HCT116 (cell line): Measurements from ENCODE around the gene RBM38. TPM values are rescaled to one million over a fixed set of nuclear protein-coding genes. Genes with fewer than 3 reads are reported as not detected.

Source experiments
- ATAC-seq: fragments of 200-7000 bp; cut with Tn5 transposase; 2 replicates; pipeline ENCODE4 v1.9.1; 2020; ENCODE audit warnings: mild to moderate bottlenecking, moderate library complexity
- BruUV-seq: library from RNA; stranded (reverse); fragments of 400-500 nt; replicated peaks from 2 replicates; lab custom pipeline; 2021; lab: Mats Ljungman, UMichigan
- CTCF ChIA-PET: fragments of 300-600 bp; sonication (Branson Sonifier 250); formaldehyde crosslinking; loops from one replicate; lab custom pipeline; 2021; ENCODE audit warnings: antibody characterized with exemption; lab: Charles Lee
- POLR2A ChIA-PET: fragments of 300-600, 350-600 bp; sonication (Branson Sonifier 250); formaldehyde crosslinking; loops from one replicate; lab custom pipeline; 2021; ENCODE audit warnings: antibody characterized with exemption; lab: Charles Lee
- RAD21 ChIA-PET, 2 experiments: fragments of 300-600 bp; sonication (Branson Sonifier 250); formaldehyde crosslinking; loops; one replicate each; lab custom pipeline; 2023; ENCODE audit warnings: low total read pairs in 2 of 2; ENCODE audit not compliant: uncharacterized antibody in 2 of 2, unreplicated experiment in 2 of 2, low non-redundant PET in 1 of 2; lab: Charles Lee
- DNase-seq: peaks from one replicate; pipeline ENCODE4 v3.0.0-alpha.2; 2010; ENCODE audit warnings: low read depth, low spot score
- H2AFZ ChIP-seq: fragments of 200-600 bp; shearing (Covaris generic), sonication (generic); 2 replicates; pipeline ENCODE4 v1.6.1; 2017; ENCODE audit warnings: low read depth, mixed run types, mixed read lengths, antibody characterized with exemption, low read length; ENCODE audit not compliant: poor library complexity, severe bottlenecking
- H3K27ac ChIP-seq: 2 replicates; pipeline ENCODE4 v1.5.1; 2012; ENCODE audit warnings: low read depth, low read length
- H3K27me3 ChIP-seq: fragments of 200-600 bp; sonication (generic); 2 replicates; pipeline ENCODE4 v1.6.1; 2016; ENCODE audit warnings: mixed run types, low read length, mixed read lengths; ENCODE audit not compliant: insufficient read depth
- H3K36me3 ChIP-seq, 2 experiments: fragments of 200-500 bp in 1 of 2; fragments of 200-600 bp in 1 of 2; sonication (Bioruptor generic) in 1 of 2; sonication (generic) in 1 of 2; 2 replicates each; pipeline versions ENCODE4 v1.5.1 to v1.6.1; 2014 to 2016; ENCODE audit warnings: low read length in 2 of 2, inconsistent platforms in 1 of 2, mixed read lengths in 1 of 2, mixed run types in 1 of 2; ENCODE audit not compliant: insufficient read depth in 2 of 2, control insufficient read depth in 1 of 2
- H3K4me1 ChIP-seq, 2 experiments: fragments of 200-600 bp in 1 of 2; sonication (generic) in 1 of 2; 2 replicates each; pipeline versions ENCODE4 v1.5.1 to v1.6.1; 2012 to 2017; ENCODE audit warnings: low read length in 2 of 2, inconsistent platforms in 1 of 2, mild to moderate bottlenecking in 1 of 2, mixed read lengths in 1 of 2, mixed run types in 1 of 2, moderate library complexity in 1 of 2; ENCODE audit not compliant: insufficient read depth in 2 of 2, control insufficient read depth in 1 of 2
- H3K4me2 ChIP-seq: fragments of 200-600 bp; sonication (generic); 2 replicates; pipeline ENCODE4 v1.6.1; 2017; ENCODE audit warnings: mixed run types, low read length, mixed read lengths
- H3K4me3 ChIP-seq, 2 experiments: fragments of 200-600 bp in 1 of 2; sonication (generic) in 1 of 2; replicated peaks in 1 of 2; 2 replicates each; pipeline ENCODE4 v1.5.1; 2011 to 2016; ENCODE audit warnings: low read length in 2 of 2, control low read depth in 1 of 2, low read depth in 1 of 2, mild to moderate bottlenecking in 1 of 2, mixed read lengths in 1 of 2, mixed run types in 1 of 2
- H3K79me2 ChIP-seq: fragments of 200-600 bp; sonication (generic); 2 replicates; pipeline ENCODE4 v1.6.1; 2017; ENCODE audit warnings: mild to moderate bottlenecking, mixed run types, low read length, moderate library complexity, mixed read lengths; ENCODE audit not compliant: insufficient read depth
- H3K9ac ChIP-seq: fragments of 200-600 bp; sonication (generic); 2 replicates; pipeline ENCODE4 v1.6.1; 2016; ENCODE audit warnings: low read length, mixed read lengths
- H3K9me2 ChIP-seq: fragments of 200-600 bp; sonication (generic), shearing (Covaris generic); 2 replicates; pipeline ENCODE4 v1.6.1; 2017; ENCODE audit warnings: mixed run types, mild to moderate bottlenecking, moderate library complexity; ENCODE audit not compliant: insufficient read depth
- H3K9me3 ChIP-seq, 2 experiments: fragments of 200-500 bp in 1 of 2; fragments of 200-600 bp in 1 of 2; sonication (Bioruptor generic) in 1 of 2; sonication (generic) in 1 of 2; 2 replicates each; pipeline ENCODE4 v1.6.1; 2014 to 2017; ENCODE audit warnings: low read length in 2 of 2, mixed read lengths in 2 of 2, inconsistent platforms in 1 of 2, low read depth in 1 of 2, mild to moderate bottlenecking in 1 of 2, mixed run types in 1 of 2, moderate library complexity in 1 of 2; ENCODE audit not compliant: control insufficient read depth in 1 of 2, insufficient read depth in 1 of 2
- H4K20me1 ChIP-seq: fragments of 200-600 bp; sonication (generic), shearing (Covaris generic); 2 replicates; pipeline ENCODE4 v1.6.1; 2017; ENCODE audit warnings: mixed run types, mild to moderate bottlenecking, moderate library complexity; ENCODE audit not compliant: insufficient read depth
- CBX3 ChIP-seq: IDR thresholded peaks from 2 replicates; pipeline ENCODE4 v1.6.1; 2012; ENCODE audit warnings: low read depth
- CEBPB ChIP-seq: IDR thresholded peaks from 2 replicates; pipeline ENCODE4 v1.6.1; 2012; ENCODE audit warnings: low read depth
- FOSL1 ChIP-seq: IDR thresholded peaks from 2 replicates; pipeline ENCODE4 v1.6.1; 2012; ENCODE audit warnings: low read depth
- SP1 ChIP-seq: IDR thresholded peaks from 2 replicates; pipeline ENCODE4 v1.6.1; 2012; ENCODE audit warnings: low read depth
- SRF ChIP-seq: IDR thresholded peaks from 2 replicates; pipeline ENCODE4 v1.6.1; 2012; ENCODE audit warnings: low read depth
- YY1 ChIP-seq: IDR thresholded peaks from 2 replicates; pipeline ENCODE4 v1.6.1; 2011; ENCODE audit warnings: low read length, low read depth, moderate library complexity, mild to moderate bottlenecking; ENCODE audit not compliant: insufficient replicate concordance; ENCODE audit errors: extremely low read depth
- ZNF274 ChIP-seq: fragments of 200-500 bp; sonication (Bioruptor generic); IDR thresholded peaks from 2 replicates; pipeline ENCODE4 v1.6.1; 2014; ENCODE audit warnings: mild to moderate bottlenecking, low read depth, low read length, inconsistent platforms
- intact Hi-C: fragments of 100-400 bp; cut with micrococcal nuclease; formaldehyde crosslinking; loops from 2 replicates; pipeline ENCODE4 v1.10.0; 2022
- total RNA-seq: library from RNA; stranded (reverse); gene quantifications from one replicate; pipeline ENCODE4 v1.2.1, GENCODE V29; 2021; ENCODE audit not compliant: unreplicated experiment
- TF ChIP-seq, protein P1 (sequence below), 3 experiments: fragments of 200-600 bp in 1 of 3; sonication (generic) in 1 of 3; IDR thresholded peaks in 2 of 3; conservative IDR thresholded peaks in 1 of 3; 2 replicates each; pipeline ENCODE4 v1.5.1; 2012 to 2017; ENCODE audit warnings: low read depth in 2 of 3, low read length in 2 of 3, antibody characterized with exemption in 1 of 3, borderline replicate concordance in 1 of 3, control low read depth in 1 of 3, mild to moderate bottlenecking in 1 of 3, mixed read lengths in 1 of 3, mixed run types in 1 of 3, moderate library complexity in 1 of 3; ENCODE audit not compliant: insufficient read depth in 1 of 3
- TF ChIP-seq, protein P2 (sequence below): IDR thresholded peaks from 2 replicates; pipeline ENCODE4 v1.6.1; 2011; ENCODE audit warnings: mild to moderate bottlenecking, low read length, moderate library complexity; ENCODE audit not compliant: insufficient replicate concordance; ENCODE audit errors: extremely low read depth

The RBM38 gene
- total RNA-seq, 1 experiment from 2014 or later: 36.2 TPM

- TF ChIP-seq, protein P1, sequence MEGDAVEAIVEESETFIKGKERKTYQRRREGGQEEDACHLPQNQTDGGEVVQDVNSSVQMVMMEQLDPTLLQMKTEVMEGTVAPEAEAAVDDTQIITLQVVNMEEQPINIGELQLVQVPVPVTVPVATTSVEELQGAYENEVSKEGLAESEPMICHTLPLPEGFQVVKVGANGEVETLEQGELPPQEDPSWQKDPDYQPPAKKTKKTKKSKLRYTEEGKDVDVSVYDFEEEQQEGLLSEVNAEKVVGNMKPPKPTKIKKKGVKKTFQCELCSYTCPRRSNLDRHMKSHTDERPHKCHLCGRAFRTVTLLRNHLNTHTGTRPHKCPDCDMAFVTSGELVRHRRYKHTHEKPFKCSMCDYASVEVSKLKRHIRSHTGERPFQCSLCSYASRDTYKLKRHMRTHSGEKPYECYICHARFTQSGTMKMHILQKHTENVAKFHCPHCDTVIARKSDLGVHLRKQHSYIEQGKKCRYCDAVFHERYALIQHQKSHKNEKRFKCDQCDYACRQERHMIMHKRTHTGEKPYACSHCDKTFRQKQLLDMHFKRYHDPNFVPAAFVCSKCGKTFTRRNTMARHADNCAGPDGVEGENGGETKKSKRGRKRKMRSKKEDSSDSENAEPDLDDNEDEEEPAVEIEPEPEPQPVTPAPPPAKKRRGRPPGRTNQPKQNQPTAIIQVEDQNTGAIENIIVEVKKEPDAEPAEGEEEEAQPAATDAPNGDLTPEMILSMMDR (IDR thresholded peaks at IDR 0.05 in 2 of 3, conservative IDR thresholded peaks at IDR 0.05 in 1 of 3; ENCODE audit: borderline replicate concordance in 1 of 3, insufficient read depth in 1 of 3, low read depth in 2 of 3, low read length in 2 of 3): no peak
- TF ChIP-seq FOSL1: no peak
- TF ChIP-seq, all 23 proteins: peak for 0
Observed at GRCh38 chr20:57383447-57384347, 7.5 kb upstream of the RBM38 start (continued).

DNA sequence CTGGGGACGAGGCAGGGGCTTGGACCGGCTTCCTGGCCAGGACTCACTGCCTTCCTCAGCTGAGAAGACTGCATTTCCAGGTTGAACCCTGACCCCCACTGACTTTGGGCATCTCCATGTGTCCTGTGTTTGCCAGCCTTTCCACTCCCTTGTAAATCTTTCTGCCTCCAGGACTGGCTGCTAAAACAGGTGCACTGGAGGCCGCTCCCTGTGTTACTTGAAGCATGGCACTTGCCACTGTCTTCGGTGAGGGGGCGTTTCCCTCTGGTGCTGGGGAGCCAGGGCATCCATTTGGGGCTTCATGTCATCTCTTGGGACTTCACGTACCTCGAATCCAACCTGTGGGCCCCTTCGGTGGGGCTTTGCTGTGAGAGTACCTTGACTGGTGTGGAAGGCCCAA, 6.7 kb upstream of the RBM38 start:
- ChIA-PET CTCF (no interaction called here), POLR2A (no interaction called here)
- intact Hi-C loops: loop anchor here (10.0 kb wide), 1 partner anchor 210 kb away; no protein-coding TSS in a partner anchor

More for the DNA sequence above, 6.7 kb upstream of the RBM38 start:
- Histone ChIP-seq H3K4me1 (peaks cover 5 to 10% of the 10 kb centered on the region in 2 experiments), H3K9me3 (no peaks in the 10 kb centered on the region), H3K4me3 (no peak overlapping the region), H3K79me2 (no peaks in the 10 kb centered on the region), H4K20me1 (no peaks in the 10 kb centered on the region; the same call in 1 of the 2 replicates), H2AFZ (no peak overlapping the region), H3K9ac (no peak overlapping the region), H3K4me2 (no peak overlapping the region), H3K27me3 (no peaks in the 10 kb centered on the region), H3K27ac (no peak overlapping the region), H3K36me3 (no peaks in the 10 kb centered on the region), H3K9me2 (no peaks in the 10 kb centered on the region)
- TF ChIP-seq SRF (no peak), CBX3 (no peak), CEBPB (no peak), YY1 (no peak), ZNF274 (no peak), SP1 (no peak)
- TF ChIP-seq, protein P2, sequence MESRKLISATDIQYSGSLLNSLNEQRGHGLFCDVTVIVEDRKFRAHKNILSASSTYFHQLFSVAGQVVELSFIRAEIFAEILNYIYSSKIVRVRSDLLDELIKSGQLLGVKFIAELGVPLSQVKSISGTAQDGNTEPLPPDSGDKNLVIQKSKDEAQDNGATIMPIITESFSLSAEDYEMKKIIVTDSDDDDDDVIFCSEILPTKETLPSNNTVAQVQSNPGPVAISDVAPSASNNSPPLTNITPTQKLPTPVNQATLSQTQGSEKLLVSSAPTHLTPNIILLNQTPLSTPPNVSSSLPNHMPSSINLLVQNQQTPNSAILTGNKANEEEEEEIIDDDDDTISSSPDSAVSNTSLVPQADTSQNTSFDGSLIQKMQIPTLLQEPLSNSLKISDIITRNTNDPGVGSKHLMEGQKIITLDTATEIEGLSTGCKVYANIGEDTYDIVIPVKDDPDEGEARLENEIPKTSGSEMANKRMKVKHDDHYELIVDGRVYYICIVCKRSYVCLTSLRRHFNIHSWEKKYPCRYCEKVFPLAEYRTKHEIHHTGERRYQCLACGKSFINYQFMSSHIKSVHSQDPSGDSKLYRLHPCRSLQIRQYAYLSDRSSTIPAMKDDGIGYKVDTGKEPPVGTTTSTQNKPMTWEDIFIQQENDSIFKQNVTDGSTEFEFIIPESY: no peak
- no TSS peak for BruUV-seq
- no peak for DNase-seq
- RAD21 ChIA-PET: no interaction called here
- no peak for ATAC-seq
